Dedifferentiated amniotic fluid mesenchymal stem cell (primary cell): ENCODE results near the gene CNRIP1.
A peak's percentile ranks its signal among the peaks of the same experiment; 100 is the strongest.

Experiments used
- DNase-seq: peaks from one replicate; pipeline ENCODE4 v3.0.0-alpha.2; 2016; ENCODE audit errors: extremely low spot score

The CNRIP1 gene

GRCh38 chr2:68251187-68251854 lies 68.4 kb downstream of the CNRIP1 start:
- DNase-seq = peak; percentile 85

GRCh38 chr2:68250652-68251186 lies 69.0 kb downstream of the CNRIP1 start:
- DNase-seq = no peak

GRCh38 chr2:68250196-68250595 lies 69.6 kb downstream of the CNRIP1 start:
- no peak for DNase-seq

DNA sequence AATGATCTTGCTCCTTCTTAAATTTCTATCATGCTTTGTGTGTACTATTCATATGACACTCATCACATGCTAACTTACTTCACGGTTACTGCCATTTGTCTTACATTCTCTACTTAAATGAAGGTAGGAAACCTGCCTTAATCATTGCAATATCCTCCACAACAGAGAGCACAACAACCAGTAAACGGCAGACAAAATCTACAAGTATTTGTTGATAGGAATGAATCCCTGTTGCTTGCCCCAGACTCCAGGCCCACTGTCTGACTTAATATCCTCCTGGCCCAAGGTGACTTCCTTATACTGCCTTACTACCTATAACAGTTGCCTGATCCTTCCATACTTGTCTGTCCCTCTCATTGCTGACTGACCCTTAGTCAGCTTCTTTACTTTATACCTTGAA lies 70.9 kb downstream of the CNRIP1 start:
- DNase-seq = no peak

DNA sequence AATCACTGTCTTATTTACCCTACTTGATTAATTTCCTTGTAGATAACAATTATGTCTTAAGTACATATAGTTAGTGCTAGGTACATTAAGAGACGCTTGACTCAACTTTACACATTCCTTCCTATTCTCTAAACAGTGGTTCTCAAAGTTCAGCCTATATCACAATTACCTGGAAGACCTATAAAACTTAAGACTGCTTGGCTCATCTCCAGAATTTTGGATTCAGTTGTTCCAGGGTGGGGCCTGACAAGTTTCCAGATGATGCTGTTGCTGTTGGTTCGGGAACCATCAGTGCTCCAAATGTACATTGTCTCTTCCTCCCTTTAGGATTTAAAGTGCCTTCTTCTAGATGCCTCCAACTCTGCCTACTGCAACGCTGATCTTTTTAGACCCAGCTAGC lies 71.4 kb downstream of the CNRIP1 start:
- no peak for DNase-seq

- no peak for DNase-seq
Measured at GRCh38 chr2:68246396-68246795, 73.4 kb downstream of the CNRIP1 start.

DNA sequence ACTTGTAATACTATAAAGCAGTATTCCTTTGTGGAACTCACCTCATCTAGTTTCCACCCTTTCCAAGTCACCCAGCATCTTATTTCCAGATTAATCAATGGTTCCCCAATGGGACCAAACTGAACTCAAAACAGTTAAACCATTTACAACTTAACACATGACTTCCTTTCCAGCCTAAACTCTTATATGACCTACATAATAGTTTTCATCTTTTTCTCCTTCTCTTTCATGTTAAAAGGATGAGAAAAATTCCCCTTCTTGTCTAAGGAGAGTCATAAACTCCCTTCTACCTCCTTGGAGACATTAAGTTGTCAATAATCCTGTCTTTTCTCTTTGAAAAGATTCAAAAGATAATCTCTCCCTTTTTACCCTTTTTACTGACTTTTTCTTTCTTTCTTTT lies 74.1 kb downstream of the CNRIP1 start:
- no peak for DNase-seq

- DNase-seq = no peak
Measured at GRCh38 chr2:68245066-68245465, 74.7 kb downstream of the CNRIP1 start.

- no peak for DNase-seq
Measured at GRCh38 chr2:68244456-68244855, 75.3 kb downstream of the CNRIP1 start.
